SK-N-SH treated with all-trans-retinoic acid at 6 μM for 48 hours (cell line): Measurements from ENCODE around the gene MAPKAPK2.
"Not testable (repeated sequence)": the region's sequence is repeated elsewhere in the genome, so short reads cannot be mapped to it uniquely, and the experiment has no call there.

Source experiments
- ATAC-seq: fragments of 200-7000 bp; cut with Tn5 transposase; 3 replicates; pipeline ENCODE4 v1.9.1; 2020; ENCODE audit warnings: mild to moderate bottlenecking, moderate library complexity
- BACH2 ChIP-seq: fragments of 250-450 bp; sonication (Bioruptor Pico); IDR thresholded peaks from 2 replicates; pipeline ENCODE4 v1.9.0; 2021; ENCODE audit warnings: mild to moderate bottlenecking, borderline replicate concordance
- CSDC2 ChIP-seq: fragments of 250-450 bp; sonication (Bioruptor Pico); IDR thresholded peaks from 2 replicates; pipeline ENCODE4 v1.5.0; 2020; ENCODE audit warnings: mild to moderate bottlenecking, moderate library complexity
- ISL1 ChIP-seq: fragments of 250-450 bp; sonication (Bioruptor Pico); IDR thresholded peaks from 2 replicates; pipeline ENCODE4 v2.1.2; 2022; ENCODE audit warnings: mild to moderate bottlenecking, moderate library complexity
- RARB ChIP-seq: fragments of 250-450 bp; sonication (Bioruptor Pico); IDR thresholded peaks from 2 replicates; pipeline ENCODE4 v1.8.0; 2021; ENCODE audit warnings: mild to moderate bottlenecking, moderate library complexity
- SNAI2 ChIP-seq: fragments of 250-450 bp; sonication (Bioruptor Pico); IDR thresholded peaks from 2 replicates; pipeline ENCODE4 v1.5.0; 2020; ENCODE audit warnings: mild to moderate bottlenecking, moderate library complexity
- TCF4 ChIP-seq: fragments of 250-450 bp; sonication (Bioruptor Pico); IDR thresholded peaks from 2 replicates; pipeline ENCODE4 v1.8.0; 2021; ENCODE audit warnings: mild to moderate bottlenecking, moderate library complexity, borderline replicate concordance
- ZFP3 ChIP-seq: fragments of 250-450 bp; sonication (Bioruptor Pico); IDR thresholded peaks from 2 replicates; pipeline ENCODE4 v1.5.0; 2020; ENCODE audit warnings: mild to moderate bottlenecking, moderate library complexity
- ZFP30 ChIP-seq: fragments of 450-650 bp; formaldehyde crosslinking; IDR thresholded peaks from 2 replicates; pipeline ENCODE4 v1.5.0; 2022; ENCODE audit warnings: mild to moderate bottlenecking, moderate library complexity
- ZNF70 ChIP-seq: fragments of 450-650 bp; formaldehyde crosslinking; IDR thresholded peaks from 2 replicates; pipeline ENCODE4 v1.5.0; 2020; ENCODE audit warnings: mild to moderate bottlenecking, moderate library complexity
- ZNF8 ChIP-seq: fragments of 450-650 bp; formaldehyde crosslinking; IDR thresholded peaks from 2 replicates; pipeline ENCODE4 v1.5.0; 2020; ENCODE audit warnings: mild to moderate bottlenecking, moderate library complexity
- TF ChIP-seq, protein P1 (sequence below): fragments of 250-450 bp; sonication (Bioruptor Pico); IDR thresholded peaks from 2 replicates; pipeline ENCODE4 v1.5.1; 2021; ENCODE audit warnings: mild to moderate bottlenecking, moderate library complexity
- TF ChIP-seq, protein P2 (sequence below): fragments of 250-450 bp; sonication (Bioruptor Pico); IDR thresholded peaks from 2 replicates; pipeline ENCODE4 v1.5.0; 2020; ENCODE audit warnings: mild to moderate bottlenecking, moderate library complexity
- TF ChIP-seq, protein P3 (sequence below): fragments of 250-450 bp; sonication (Bioruptor Pico); IDR thresholded peaks from 2 replicates; pipeline ENCODE4 v1.5.1; 2020; ENCODE audit warnings: low read depth, mild to moderate bottlenecking, moderate library complexity

MAPKAPK2 gene

DNA sequence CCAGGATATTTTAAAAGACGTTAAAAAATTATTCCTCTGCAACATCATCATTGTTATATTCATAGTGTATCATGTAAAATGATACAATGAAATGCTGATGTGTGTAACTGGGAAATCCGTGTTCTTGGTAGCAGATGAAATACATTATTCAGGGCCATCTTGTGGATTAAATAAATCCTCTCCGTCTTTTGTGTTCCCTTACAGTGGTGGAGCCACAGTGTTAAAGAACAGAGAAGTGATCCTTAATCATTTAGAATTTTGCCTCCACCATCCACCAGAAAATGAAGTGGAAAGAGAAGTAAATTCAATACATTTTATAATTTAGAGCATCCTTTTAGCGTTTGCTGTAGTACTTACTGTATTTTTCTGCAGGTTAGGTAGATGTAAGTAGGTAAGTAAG lies 48.0 kb upstream of the MAPKAPK2 start:
- TF ChIP-seq ZNF70 (CRISPR knock-in tag) (no peak), ZFP30 (no peak)
- no peak for ATAC-seq

DNA sequence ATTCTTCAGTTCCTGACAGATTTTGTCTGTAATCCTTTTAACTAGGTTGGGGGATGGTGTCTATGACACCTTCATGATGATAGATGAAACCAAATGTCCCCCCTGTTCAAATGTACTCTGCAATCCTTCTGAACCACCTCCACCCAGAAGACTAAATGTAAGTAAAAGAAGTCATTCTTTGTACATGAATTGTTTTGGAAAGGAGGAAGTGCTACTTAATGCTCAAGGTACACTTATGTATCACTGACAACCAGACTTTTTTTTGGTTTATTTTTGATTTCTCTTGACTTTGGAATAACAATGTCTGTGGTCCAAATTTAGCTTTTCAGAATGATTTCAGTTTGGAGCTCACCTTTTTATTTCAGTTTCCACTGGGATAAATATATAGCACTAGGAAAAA lies 47.1 kb upstream of the MAPKAPK2 start:
- ATAC-seq, result no peak
- TF ChIP-seq, protein P1, sequence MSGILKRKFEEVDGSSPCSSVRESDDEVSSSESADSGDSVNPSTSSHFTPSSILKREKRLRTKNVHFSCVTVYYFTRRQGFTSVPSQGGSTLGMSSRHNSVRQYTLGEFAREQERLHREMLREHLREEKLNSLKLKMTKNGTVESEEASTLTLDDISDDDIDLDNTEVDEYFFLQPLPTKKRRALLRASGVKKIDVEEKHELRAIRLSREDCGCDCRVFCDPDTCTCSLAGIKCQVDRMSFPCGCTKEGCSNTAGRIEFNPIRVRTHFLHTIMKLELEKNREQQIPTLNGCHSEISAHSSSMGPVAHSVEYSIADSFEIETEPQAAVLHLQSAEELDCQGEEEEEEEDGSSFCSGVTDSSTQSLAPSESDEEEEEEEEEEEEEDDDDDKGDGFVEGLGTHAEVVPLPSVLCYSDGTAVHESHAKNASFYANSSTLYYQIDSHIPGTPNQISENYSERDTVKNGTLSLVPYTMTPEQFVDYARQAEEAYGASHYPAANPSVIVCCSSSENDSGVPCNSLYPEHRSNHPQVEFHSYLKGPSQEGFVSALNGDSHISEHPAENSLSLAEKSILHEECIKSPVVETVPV (CRISPR knock-in tag), result no peak

DNA sequence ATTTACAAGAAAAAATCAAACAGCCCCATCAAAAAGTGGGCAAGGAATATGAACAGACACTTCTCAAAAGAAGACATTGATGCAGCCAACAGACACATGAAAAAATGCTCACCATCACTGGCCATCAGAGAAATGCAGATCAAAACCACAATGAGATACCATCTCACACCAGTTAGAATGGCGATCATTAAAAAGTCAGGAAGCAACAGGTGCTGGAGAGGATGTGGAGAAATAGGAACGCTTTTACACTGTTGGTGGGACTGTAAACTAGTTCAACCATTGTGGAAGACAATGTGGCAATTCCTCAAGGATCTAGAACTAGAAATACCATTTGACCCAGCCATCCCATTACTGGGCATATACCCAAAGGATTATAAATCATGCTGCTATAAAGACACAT lies 42.6 kb upstream of the MAPKAPK2 start:
- not testable (repeated sequence) for ATAC-seq

DNA sequence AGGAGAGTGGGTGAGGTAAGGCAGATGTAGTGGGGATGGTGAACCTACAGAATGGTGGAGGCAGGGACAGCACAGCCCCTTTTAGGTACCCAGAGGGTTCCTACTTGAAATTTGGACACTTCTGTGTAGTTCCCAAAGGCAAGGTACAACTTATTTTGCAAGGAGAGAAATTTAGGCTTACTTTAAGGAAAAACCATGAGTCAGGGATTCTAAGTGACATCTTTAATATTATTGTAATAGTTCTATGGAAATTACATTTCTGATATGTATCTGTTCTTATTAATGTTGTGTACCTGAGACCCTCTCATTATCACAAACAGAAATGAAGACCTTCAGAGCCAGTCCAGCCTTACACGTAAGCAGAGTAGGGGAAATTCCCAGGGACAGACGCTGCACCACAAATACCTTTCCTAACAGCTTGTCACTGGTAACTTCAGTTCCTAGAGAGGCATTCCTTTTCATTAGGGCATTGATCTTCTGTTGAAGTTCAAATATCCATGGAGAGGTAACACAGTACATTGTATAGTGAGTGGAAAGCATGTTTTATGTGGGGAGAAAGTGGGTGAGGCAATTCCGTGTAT lies 41.5 kb upstream of the MAPKAPK2 start:
- no peak for TF ChIP-seq SNAI2 (CRISPR knock-in tag)
- TF ChIP-seq, protein P2, sequence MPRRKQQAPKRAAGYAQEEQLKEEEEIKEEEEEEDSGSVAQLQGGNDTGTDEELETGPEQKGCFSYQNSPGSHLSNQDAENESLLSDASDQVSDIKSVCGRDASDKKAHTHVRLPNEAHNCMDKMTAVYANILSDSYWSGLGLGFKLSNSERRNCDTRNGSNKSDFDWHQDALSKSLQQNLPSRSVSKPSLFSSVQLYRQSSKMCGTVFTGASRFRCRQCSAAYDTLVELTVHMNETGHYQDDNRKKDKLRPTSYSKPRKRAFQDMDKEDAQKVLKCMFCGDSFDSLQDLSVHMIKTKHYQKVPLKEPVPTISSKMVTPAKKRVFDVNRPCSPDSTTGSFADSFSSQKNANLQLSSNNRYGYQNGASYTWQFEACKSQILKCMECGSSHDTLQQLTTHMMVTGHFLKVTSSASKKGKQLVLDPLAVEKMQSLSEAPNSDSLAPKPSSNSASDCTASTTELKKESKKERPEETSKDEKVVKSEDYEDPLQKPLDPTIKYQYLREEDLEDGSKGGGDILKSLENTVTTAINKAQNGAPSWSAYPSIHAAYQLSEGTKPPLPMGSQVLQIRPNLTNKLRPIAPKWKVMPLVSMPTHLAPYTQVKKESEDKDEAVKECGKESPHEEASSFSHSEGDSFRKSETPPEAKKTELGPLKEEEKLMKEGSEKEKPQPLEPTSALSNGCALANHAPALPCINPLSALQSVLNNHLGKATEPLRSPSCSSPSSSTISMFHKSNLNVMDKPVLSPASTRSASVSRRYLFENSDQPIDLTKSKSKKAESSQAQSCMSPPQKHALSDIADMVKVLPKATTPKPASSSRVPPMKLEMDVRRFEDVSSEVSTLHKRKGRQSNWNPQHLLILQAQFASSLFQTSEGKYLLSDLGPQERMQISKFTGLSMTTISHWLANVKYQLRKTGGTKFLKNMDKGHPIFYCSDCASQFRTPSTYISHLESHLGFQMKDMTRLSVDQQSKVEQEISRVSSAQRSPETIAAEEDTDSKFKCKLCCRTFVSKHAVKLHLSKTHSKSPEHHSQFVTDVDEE (CRISPR knock-in tag), result no peak
- TF ChIP-seq ZNF8, result no peak
- TF ChIP-seq, protein P1 (CRISPR knock-in tag), result no peak

DNA sequence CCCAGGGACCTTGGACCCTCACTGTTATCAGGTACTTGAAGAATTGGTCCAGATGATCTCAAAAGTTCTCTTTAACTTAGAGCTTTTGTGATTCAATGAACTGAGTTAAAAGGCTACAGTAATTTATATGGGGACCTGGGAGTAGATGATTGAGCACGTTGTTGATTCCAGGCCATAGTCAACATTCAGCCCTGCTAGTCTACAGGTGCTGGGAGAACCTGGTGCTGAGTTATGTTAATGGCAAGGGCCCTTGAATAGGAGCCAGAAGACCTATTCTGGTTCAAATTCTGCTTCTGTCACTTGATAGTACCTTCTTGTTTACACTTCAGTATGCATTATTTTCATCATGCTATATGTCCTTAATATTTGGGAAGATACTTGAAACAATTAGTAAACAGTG lies 38.2 kb upstream of the MAPKAPK2 start:
- ATAC-seq, result no peak
- TF ChIP-seq CSDC2 (CRISPR knock-in tag), result no peak
- TF ChIP-seq BACH2 (CRISPR knock-in tag), result no peak
- TF ChIP-seq RARB (CRISPR knock-in tag), result no peak
- TF ChIP-seq ZFP30, result no peak
- TF ChIP-seq, all 23 proteins: peak for 0

More for the DNA sequence above, 41.5 kb upstream of the MAPKAPK2 start:
- ATAC-seq, result no peak

DNA sequence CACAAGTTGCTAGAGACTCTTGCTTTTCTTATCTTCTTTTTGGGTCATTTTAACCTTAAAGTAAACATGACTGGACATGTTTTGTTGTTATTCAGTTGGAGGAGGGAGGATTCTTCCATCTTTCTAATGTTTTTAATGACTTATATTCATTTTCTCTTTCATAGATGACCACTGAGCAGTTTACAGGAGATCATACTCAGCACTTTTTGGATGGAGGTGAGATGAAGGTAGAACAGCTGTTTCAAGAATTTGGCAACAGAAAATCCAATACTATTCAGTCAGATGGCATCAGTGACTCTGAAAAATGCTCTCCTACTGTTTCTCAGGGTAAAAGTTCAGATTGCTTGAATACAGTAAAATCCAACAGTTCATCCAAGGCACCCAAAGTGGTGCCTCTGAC lies 37.5 kb upstream of the MAPKAPK2 start:
- ATAC-seq, result no peak
- no peak for TF ChIP-seq TCF4 (CRISPR knock-in tag)
- TF ChIP-seq RARB (CRISPR knock-in tag), result no peak
- no peak for TF ChIP-seq BACH2 (CRISPR knock-in tag)
- TF ChIP-seq ZFP30, result no peak
- TF ChIP-seq, protein P2 (CRISPR knock-in tag), result no peak
- TF ChIP-seq ISL1, result no peak
- TF ChIP-seq, protein P3, sequence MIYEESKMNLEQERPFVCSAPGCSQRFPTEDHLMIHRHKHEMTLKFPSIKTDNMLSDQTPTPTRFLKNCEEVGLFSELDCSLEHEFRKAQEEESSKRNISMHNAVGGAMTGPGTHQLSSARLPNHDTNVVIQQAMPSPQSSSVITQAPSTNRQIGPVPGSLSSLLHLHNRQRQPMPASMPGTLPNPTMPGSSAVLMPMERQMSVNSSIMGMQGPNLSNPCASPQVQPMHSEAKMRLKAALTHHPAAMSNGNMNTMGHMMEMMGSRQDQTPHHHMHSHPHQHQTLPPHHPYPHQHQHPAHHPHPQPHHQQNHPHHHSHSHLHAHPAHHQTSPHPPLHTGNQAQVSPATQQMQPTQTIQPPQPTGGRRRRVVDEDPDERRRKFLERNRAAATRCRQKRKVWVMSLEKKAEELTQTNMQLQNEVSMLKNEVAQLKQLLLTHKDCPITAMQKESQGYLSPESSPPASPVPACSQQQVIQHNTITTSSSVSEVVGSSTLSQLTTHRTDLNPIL (CRISPR knock-in tag), result no peak
- no peak for TF ChIP-seq ZFP3 (CRISPR knock-in tag)
